ENCODE results near the gene APBA2. TPM values are rescaled to one million over a fixed set of nuclear protein-coding genes. Genes with fewer than 3 reads are reported as not detected.
A peak's percentile ranks its signal among the peaks of the same experiment; 100 is the strongest.

The APBA2 gene
- total RNA-seq, 2 experiments from 2014 or later = 30.8 to 32.0 TPM

- ChIA-PET POLR2A (interaction anchor here (1.1 to 1.6 kb wide), 3 partner anchors 8 to 13 kb away, joined by 3 to 5 read pairs (median 3); no protein-coding TSS in a partner anchor), CTCF (interaction anchor here (1.0 to 2.6 kb wide), 3 partner anchors 8 to 63 kb away, joined by 3 to 14 read pairs (median 5); no protein-coding TSS in a partner anchor)
- Mint-ChIP-seq H3K4me3 (no peak overlapping the region), H3K27ac (no peak overlapping the region), H3K36me3 (ENCODE audit: low read depth) (no peaks in the 10 kb centered on the region), H3K27me3 (no peaks in the 10 kb centered on the region), H3K4me1 (ENCODE audit: low read depth) (peaks cover 42% of the 10 kb centered on the region), H3K9me3 (no peaks in the 10 kb centered on the region)
- ATAC-seq = peak; percentile 50
- intact Hi-C loops (cut with micrococcal nuclease) = no loop called here
- TF ChIP-seq, protein P1, sequence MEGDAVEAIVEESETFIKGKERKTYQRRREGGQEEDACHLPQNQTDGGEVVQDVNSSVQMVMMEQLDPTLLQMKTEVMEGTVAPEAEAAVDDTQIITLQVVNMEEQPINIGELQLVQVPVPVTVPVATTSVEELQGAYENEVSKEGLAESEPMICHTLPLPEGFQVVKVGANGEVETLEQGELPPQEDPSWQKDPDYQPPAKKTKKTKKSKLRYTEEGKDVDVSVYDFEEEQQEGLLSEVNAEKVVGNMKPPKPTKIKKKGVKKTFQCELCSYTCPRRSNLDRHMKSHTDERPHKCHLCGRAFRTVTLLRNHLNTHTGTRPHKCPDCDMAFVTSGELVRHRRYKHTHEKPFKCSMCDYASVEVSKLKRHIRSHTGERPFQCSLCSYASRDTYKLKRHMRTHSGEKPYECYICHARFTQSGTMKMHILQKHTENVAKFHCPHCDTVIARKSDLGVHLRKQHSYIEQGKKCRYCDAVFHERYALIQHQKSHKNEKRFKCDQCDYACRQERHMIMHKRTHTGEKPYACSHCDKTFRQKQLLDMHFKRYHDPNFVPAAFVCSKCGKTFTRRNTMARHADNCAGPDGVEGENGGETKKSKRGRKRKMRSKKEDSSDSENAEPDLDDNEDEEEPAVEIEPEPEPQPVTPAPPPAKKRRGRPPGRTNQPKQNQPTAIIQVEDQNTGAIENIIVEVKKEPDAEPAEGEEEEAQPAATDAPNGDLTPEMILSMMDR (IDR thresholded peaks at IDR 0.05) = no peak
- peak; percentile 35 for DNase-seq
Measured at GRCh38 chr15:28912422-28912821, 26.6 kb downstream of the APBA2 start.

GRCh38 chr15:28913171-28913765 is 27.5 kb downstream of the APBA2 start:
- ATAC-seq (no peak), DNase-seq (no peak)
- POLR2A ChIA-PET = interaction anchor here (1.0 to 1.3 kb wide), 3 partner anchors 9 to 12 kb away, joined by 3 read pairs; no protein-coding TSS in a partner anchor
- CTCF ChIA-PET = interaction anchor here (1.1 to 2.6 kb wide), 5 partner anchors 8 to 189 kb away, joined by 3 to 14 read pairs (median 3); no protein-coding TSS in a partner anchor
- Mint-ChIP-seq H3K36me3 (ENCODE audit: low read depth) (no peaks in the 10 kb centered on the region), H3K4me3 (no peak overlapping the region), H3K27ac (no peak overlapping the region), H3K4me1 (ENCODE audit: low read depth) (peaks cover 40% of the 10 kb centered on the region), H3K9me3 (no peaks in the 10 kb centered on the region), H3K27me3 (no peaks in the 10 kb centered on the region)
- intact Hi-C loops (cut with micrococcal nuclease) = no loop called here
- TF ChIP-seq, protein P1 (IDR thresholded peaks at IDR 0.05) = no peak

- Mint-ChIP-seq H3K36me3 (ENCODE audit: low read depth) (no peaks in the 10 kb centered on the region), H3K27me3 (no peaks in the 10 kb centered on the region), H3K27ac (no peak overlapping the region), H3K9me3 (no peaks in the 10 kb centered on the region), H3K4me1 (ENCODE audit: low read depth) (peaks cover 38% of the 10 kb centered on the region), H3K4me3 (no peak overlapping the region)
- ATAC-seq (no peak), DNase-seq (no peak)
- CTCF ChIA-PET = interaction anchor here (1.1 to 1.9 kb wide), 4 partner anchors 13 to 188 kb away, joined by 3 to 5 read pairs (median 3); no protein-coding TSS in a partner anchor
- POLR2A ChIA-PET = interaction anchor here (1.0 kb wide), 1 partner anchor 10 kb away, joined by 3 read pairs; no protein-coding TSS in a partner anchor
- intact Hi-C loops (cut with micrococcal nuclease) = no loop called here
- TF ChIP-seq, protein P1 (IDR thresholded peaks at IDR 0.05) = no peak
Measured at GRCh38 chr15:28914046-28914445, 28.3 kb downstream of the APBA2 start.

- TF ChIP-seq, protein P1 (IDR thresholded peaks at IDR 0.05) = no peak
- Mint-ChIP-seq H3K36me3 (ENCODE audit: low read depth) (no peaks in the 10 kb centered on the region), H3K4me3 (no peak overlapping the region), H3K27me3 (no peaks in the 10 kb centered on the region), H3K4me1 (ENCODE audit: low read depth) (peaks cover 35% of the 10 kb centered on the region), H3K9me3 (no peaks in the 10 kb centered on the region), H3K27ac (no peak overlapping the region)
- intact Hi-C loops (cut with micrococcal nuclease) = no loop called here
- no peak for ATAC-seq
- CTCF ChIA-PET = no interaction called here
- no peak for DNase-seq
- POLR2A ChIA-PET = no interaction called here
Measured at GRCh38 chr15:28914483-28915023, 28.8 kb downstream of the APBA2 start.
